GM19193 (cell line): Measurements from ENCODE around the gene A3GALT2.

Experiments
- POLR2A ChIP-seq: IDR thresholded peaks from 4 replicates; pipeline ENCODE4 v1.6.1; 2011; ENCODE audit not compliant: insufficient read depth, insufficient read length; ENCODE audit errors: extremely low read depth

A3GALT2 gene

GRCh38 chr1:33286451-33287185, 34.3 kb downstream of the A3GALT2 start:
- no peak for TF ChIP-seq POLR2A

GRCh38 chr1:33284049-33284448, 36.8 kb downstream of the A3GALT2 start:
- no peak for TF ChIP-seq POLR2A

GRCh38 chr1:33282791-33283190, 38.1 kb downstream of the A3GALT2 start:
- no peak for TF ChIP-seq POLR2A

- no peak for TF ChIP-seq POLR2A
Observed at GRCh38 chr1:33281554-33282303, 39.2 kb downstream of the A3GALT2 start.

GRCh38 chr1:33280091-33280661, 40.7 kb downstream of the A3GALT2 start:
- no peak for TF ChIP-seq POLR2A

GRCh38 chr1:33277488-33278084, 43.3 kb downstream of the A3GALT2 start:
- TF ChIP-seq POLR2A = no peak

GRCh38 chr1:33276573-33277298, 44.2 kb downstream of the A3GALT2 start:
- TF ChIP-seq POLR2A = no peak

- TF ChIP-seq POLR2A = no peak
Observed at GRCh38 chr1:33275706-33276572, 45.0 kb downstream of the A3GALT2 start.

GRCh38 chr1:33275195-33275594, 45.7 kb downstream of the A3GALT2 start:
- TF ChIP-seq POLR2A = no peak

- no peak for TF ChIP-seq POLR2A
Observed at GRCh38 chr1:33274446-33274845, 46.5 kb downstream of the A3GALT2 start.

- no peak for TF ChIP-seq POLR2A
Observed at GRCh38 chr1:33273961-33274371, 46.9 kb downstream of the A3GALT2 start.

- no peak for TF ChIP-seq POLR2A
Observed at GRCh38 chr1:33273406-33273805, 47.5 kb downstream of the A3GALT2 start.

GRCh38 chr1:33272930-33273329, 48.0 kb downstream of the A3GALT2 start:
- no peak for TF ChIP-seq POLR2A

- TF ChIP-seq POLR2A = no peak
Observed at GRCh38 chr1:33272509-33272908, 48.4 kb downstream of the A3GALT2 start.
